Left hindlimb (tissue), 1 donor: ENCODE data around the gene WNT11.

Source experiments
- DNase-seq: peaks from one replicate; pipeline ENCODE4 v3.0.0-alpha.2; 2018

The WNT11 gene

GRCh38 chr11:76237914-76238313, 31.6 kb upstream of the WNT11 start:
- no peak for DNase-seq

DNA sequence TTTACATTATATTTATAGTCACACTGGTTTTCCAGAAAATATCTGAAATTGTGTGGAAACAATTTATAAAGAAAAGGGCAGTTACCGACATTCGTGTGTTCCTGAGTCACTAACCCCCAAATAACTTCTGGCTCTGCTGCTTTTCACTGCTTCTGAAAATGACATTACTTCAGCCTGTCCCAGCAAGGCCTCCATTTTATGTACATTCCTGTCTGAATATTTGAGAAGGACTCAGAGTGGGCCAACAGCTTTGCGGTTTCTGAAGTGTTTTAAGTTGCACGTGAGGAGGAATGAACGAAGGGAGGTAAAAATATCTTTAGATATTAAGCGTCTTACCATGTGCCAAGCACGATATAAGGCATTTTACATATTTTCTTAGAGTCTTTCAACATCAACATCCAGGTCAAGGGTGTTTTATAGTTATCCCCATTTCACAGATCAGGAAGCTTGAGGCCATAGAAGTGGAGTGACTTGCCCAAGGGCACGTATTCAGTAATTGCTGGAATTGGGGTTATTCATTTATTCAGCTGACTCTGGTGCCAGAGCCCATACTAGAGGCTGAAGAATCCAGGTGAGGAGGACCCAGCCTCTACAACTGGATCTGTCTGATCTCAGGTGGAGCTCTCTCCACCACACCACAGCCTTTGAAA, 30.8 kb upstream of the WNT11 start:
- DNase-seq = no peak

DNA sequence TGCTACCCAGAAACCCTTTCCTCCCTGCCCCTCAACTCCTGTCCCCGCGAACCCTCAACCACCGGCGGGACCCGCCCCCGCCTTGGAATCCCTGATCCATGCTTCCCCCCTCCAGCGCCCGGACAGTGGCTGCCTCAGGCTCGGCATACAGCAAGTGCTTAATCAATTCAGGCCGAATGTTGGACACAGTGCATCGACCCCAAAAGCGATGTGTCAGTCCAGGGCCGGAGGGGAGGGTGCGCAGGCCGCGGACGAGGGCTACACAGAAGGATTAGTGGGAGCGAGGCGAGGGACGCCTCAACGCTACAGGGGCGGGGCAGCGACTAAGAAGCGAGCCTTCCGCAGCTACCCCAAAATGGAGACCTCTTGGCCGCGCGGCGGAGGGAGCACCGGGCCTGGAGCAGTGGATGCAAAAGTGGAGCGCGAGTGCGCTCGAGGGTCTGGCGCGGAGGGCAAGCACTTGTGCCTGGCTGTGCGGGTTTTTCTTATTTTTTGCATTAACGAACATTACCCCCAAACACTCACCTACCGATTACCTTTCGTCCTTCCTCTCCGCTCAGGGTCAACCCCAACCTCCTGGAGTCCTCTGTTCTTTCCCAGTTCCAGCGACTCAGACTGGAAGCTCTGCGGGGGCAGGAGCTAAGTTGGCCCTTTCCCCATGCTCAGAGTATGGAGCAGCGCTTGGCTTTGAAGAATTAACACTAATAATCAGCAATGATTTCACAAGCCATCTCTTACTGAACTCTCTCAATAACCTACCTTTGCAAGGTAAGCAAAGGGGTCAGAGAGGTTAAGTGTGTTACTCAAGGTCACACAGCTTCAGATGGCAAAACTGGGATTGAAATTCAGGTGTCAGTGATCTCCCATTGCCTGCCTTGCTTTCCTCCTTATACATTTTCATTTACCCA, 30.0 kb upstream of the WNT11 start:
- DNase-seq = no peak

GRCh38 chr11:76235233-76236091, 29.2 kb upstream of the WNT11 start:
- DNase-seq = peak; percentile 96

DNA sequence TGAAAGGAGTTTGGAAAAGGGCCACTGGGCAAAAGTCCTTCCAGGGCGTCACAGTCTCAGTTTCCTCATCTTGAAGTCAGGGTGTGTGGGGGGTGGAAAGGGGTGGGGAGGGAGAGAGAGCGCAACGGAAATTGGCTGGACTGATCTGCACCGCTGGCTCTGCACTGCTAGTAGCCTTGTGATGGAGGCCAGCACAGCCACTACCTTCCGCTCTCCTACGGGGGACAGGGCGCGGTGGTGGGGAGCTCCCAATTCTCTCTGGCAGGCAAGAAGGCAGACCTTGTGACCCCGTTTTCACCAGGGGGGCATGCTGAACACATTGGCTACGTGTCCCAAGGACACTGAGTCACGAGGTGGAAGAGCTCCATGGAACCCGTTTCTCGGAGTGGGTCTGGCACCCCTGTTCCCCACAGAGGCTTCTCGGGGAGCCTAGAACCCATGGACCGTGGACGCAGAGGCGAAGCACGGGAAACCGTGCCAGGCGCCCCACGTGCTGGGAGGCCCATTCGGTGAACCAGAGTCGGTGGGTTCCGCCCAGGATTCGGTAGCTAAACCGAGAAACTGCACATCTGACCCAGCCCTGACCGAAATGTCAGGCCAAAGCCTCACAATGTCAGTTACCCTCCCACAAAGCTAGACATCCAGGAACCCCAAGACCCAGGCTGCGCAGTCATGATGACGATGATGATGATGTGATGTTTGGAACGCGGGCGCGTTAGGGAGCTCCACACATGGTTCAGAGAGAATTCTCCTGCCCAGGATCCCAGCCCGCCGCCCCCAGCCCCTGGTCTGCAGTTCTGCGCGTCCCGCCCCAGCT, 28.3 kb upstream of the WNT11 start:
- DNase-seq = peak; percentile 66

DNA sequence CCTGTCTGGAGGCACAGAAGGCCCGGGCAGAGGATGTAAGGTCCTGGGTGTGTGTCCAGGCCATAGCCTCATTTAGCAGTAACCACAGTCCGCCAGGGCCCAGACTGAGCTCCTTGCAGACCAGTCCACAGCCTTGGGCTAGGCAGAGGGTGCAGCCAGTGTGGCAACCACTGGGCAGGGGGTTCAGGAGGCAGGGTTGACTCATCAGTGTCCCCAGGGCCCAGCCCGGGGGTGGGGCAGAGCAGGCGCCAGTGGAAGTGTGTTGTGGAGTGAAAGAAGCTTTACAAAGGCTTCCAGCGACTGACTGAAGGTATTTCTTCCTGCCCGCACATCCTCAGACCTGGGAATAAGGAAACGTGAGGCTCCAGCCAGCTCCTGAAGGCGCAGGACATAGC, 27.7 kb upstream of the WNT11 start:
- peak; percentile 61 for DNase-seq

DNA sequence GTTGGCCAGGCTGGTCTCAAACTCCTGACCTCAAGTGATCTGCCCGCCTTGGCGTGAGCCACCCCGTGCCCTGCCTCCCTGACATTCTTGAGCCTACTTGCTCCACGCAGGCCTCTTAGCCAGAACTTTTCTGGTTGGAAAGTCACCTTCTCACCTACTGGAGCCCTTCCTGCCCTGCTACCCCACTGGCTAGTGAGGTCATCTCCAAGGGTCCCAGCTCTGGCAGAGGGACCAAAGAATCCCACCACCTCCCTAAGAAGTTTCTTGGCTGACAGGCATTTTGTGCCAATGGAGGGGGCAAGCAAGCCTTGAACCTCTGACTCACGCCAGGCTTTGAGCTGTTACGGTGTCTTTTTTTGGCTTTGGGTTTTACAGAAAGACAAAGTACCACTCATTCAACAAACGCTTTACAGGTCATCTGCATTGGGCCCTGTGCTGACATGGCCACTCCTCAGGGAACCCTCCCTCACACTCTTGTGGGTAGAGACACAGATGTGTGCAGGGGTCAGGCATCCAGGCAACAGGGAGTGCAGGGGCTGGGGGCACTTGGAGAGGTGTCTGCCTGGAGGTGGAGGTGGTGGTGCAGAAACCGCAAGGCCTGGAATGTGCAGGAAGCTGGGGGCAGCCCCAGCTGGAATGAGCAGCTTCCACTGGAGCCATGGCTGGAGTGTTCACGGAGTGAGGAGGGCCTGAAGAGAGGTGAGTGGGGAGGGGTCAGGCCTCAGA, 27.1 kb upstream of the WNT11 start:
- DNase-seq = no peak

DNA sequence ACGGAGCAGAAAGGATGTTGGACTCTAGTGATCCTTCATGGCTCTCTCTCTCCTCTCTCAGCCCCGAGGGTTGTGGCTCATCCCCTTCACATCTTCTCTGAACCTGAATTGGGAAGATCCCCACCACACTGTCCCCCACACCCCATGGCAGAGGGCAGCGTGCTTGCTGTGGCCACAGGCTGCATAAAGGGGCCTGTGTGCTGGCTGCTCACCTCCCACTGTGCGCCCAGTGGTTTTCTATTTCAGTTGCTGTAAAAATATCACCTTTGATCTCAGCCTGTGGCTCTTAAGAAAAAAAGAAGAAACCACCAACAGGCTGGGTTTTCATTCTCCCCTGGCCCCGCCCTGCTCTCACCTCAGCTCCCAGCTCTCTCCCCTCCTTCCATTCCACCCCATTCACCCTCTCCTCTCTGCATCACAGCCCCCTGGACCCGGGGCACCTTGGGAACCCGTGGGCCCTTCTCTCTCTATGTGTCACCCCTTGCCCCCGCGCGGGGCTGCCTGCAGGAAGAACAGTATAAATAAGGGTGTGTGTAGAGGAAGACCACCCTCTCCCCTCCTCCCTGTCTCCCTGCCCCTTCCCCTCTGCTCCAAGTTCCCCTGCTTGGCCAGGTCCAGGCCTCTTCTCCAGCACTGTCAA, 25.8 kb upstream of the WNT11 start:
- DNase-seq = no peak

DNA sequence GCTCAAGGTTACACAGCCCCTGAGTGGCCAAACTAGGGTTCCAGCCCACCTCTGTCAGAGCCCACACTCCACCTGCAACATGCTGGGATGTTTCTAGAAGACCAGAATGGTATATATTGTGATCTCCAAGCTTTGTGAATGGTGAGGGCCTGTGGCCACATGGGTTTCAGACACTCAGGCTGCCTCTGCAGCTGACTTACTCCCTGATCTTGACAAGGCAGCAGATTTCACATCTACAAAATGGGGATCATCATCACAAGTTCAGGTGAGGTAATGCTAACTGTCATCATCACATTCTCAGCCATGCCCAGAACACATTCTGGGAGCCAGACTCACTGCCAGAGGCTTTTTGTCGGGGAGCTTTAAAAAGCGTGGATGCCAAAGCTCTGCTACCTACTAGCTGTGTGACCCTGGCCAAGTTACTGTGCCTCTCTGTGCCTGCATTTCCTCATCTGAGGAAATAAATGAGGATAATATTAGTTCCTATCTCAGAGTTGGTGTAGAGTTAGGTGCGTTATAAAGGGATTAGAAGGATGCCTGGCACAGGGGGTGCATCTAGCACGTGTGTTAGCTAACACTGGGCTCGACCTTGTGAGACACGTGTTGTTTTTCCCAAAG, 24.9 kb upstream of the WNT11 start:
- no peak for DNase-seq

- no peak for DNase-seq
Measured at GRCh38 chr11:76230392-76230791, 24.1 kb upstream of the WNT11 start.

GRCh38 chr11:76229690-76230240, 23.5 kb upstream of the WNT11 start:
- DNase-seq = no peak

DNA sequence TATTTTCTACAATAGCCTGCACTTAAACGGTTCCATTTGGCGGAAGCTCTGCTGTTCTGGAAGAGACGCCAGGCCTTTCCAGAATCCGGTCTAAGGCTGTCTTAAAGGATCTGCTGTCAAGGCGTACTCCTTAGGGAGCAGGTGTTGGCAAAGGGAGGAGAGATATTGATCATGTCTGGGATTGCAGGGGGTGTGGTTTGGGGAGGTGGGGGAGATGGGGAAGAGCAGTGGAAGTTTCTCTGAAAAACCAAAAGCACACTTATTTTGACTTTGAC, 22.5 kb upstream of the WNT11 start:
- DNase-seq = no peak

GRCh38 chr11:76228071-76228874, 22.0 kb upstream of the WNT11 start:
- DNase-seq = no peak

DNA sequence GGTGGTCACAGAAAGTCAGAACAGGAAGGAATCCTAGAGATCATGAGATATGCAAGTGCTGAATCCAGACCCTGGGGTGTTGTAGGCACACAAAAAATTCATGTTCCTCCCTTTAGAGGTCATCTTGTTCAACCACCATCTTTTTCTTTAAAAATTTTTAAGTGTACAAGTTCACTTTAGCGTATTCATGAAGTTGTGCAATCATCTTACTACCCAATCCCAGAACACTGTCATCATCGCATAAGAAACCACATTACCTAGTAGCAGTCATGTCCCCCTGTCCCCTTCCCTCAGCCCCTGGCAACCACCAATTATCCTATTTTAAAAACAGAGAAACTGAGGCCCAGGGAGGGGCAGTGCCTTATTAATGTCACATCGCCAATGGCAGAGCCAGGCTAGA, 20.3 kb upstream of the WNT11 start:
- DNase-seq = no peak

GRCh38 chr11:76225122-76225611, 18.9 kb upstream of the WNT11 start:
- DNase-seq = no peak

DNA sequence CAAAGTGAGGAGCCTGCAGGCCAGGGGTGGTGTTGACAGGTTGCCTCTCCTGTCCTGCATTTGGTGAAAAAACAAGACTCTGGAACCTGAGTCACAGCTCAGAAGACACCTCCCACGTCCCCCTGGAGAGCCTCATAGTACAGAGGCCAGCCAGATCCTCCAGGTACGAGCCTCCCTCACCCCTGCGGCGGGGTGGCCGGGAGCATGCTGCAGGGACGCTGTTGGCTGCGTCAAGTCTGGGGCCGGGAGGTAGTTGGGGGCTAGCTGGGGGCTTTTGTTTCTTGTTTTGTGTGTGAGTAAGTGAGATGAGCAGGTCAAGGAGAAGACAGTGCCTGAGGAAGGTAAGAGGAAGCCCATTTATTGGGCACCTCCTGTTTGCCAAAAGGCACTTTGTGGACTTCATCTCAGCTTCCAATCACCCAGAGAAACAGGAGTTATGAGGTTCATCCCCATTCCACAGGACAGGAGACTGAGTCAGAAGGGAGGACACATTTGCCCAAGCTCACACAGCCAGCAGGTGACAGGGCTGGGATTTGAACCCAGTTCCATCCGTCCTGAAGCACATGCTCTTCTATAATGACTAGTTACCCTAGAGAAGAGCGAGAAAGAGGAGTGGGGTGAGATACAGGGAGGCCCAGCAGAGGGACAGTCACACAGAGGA, 18.3 kb upstream of the WNT11 start:
- DNase-seq = no peak

DNA sequence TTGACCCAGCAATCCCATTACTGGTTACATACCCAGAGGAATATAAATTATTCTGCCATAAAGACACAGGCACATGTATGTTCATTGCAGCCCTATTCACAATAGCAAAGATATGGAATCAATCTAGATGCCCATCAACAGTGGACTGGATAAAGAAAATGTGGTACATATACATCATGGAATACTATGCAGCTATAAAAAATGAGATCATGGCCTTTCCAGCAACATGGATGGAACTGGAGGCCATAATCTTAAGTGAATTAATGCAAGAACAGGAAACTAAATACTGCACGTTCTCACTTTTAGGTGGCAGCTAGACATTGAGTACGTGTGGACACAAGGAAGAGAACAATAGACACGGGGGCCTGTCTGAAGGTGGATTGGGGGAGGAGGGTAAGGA, 15.1 kb upstream of the WNT11 start:
- no peak for DNase-seq

DNA sequence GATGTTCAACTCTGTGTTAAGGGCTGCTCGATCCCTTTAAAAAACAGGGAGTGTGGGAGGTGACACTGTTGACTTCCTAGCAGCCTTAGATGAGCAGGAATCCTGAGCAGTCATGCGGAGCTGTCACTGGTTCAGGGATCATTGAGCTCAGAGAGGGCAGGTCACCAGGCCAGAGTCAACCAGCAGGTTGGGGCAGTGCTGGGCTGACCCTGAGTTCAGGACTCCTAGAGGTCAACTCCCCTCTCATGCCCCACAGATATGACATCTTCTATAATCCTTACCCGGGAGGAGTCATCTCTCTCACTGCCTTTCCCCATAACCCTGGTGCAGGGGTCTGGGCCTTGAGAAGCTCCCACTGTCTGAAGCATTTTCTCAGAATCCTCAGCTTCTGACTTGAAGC, 12.9 kb upstream of the WNT11 start:
- peak; percentile 13 for DNase-seq
